ENCODE results near the gene BBS2.
A peak's percentile ranks its signal among the peaks of the same experiment; 100 is the strongest.

BBS2 gene

GRCh38 chr16:56542039-56542438 lies 22.2 kb upstream of the BBS2 start:
- no peak overlapping the region for H3K4me3 ChIP-seq (ENCODE audit: low read length)
- no peak for TF ChIP-seq ZNF274 (IDR thresholded peaks at IDR 0.05; ENCODE audit: low read depth, low read length)

GRCh38 chr16:56539656-56540055 lies 19.8 kb upstream of the BBS2 start:
- TF ChIP-seq ZNF274 (IDR thresholded peaks at IDR 0.05; ENCODE audit: low read depth, low read length) = no peak
- H3K4me3 ChIP-seq (ENCODE audit: low read length) = no peak overlapping the region

- TF ChIP-seq ZNF274 (IDR thresholded peaks at IDR 0.05; ENCODE audit: low read depth, low read length) = no peak
- H3K4me3 ChIP-seq (ENCODE audit: low read length) = no peak overlapping the region
Measured at GRCh38 chr16:56538331-56538730, 18.5 kb upstream of the BBS2 start.

- H3K4me3 ChIP-seq (ENCODE audit: low read length) = no peak overlapping the region
- no peak for TF ChIP-seq ZNF274 (IDR thresholded peaks at IDR 0.05; ENCODE audit: low read depth, low read length)
Measured at GRCh38 chr16:56534847-56535383, 15.1 kb upstream of the BBS2 start.

DNA sequence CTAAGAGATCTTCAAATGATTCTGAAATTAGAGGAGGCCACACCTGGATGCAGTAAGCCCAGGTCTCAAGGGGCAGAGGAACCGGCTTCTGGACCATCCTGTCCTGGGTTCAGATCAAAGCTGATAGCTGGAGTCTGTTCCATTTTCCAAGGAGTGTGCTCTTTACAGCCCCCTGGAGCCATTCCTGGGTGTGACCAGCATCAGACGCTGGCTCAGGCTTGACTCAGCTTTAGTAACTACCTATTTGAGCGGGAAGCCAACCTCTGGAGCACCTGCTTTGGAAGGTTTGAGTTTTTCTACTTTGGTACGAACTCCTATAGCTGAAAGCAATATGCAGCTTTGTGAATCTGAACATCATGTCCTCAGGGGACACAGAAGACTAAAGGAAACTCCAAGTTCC lies 12.9 kb upstream of the BBS2 start:
- H3K4me3 ChIP-seq (ENCODE audit: low read length) = no peak overlapping the region
- TF ChIP-seq ZNF274 (IDR thresholded peaks at IDR 0.05; ENCODE audit: low read depth, low read length) = no peak

GRCh38 chr16:56530872-56531271 lies 11.0 kb upstream of the BBS2 start:
- no peak overlapping the region for H3K4me3 ChIP-seq (ENCODE audit: low read length)

GRCh38 chr16:56525236-56525635 lies 5.4 kb upstream of the BBS2 start:
- TF ChIP-seq ZNF274 (IDR thresholded peaks at IDR 0.05; ENCODE audit: low read depth, low read length) = no peak

More at GRCh38 chr16:56530872-56531271, 11.0 kb upstream of the BBS2 start:
- TF ChIP-seq ZNF274 (IDR thresholded peaks at IDR 0.05; ENCODE audit: low read depth, low read length) = no peak

DNA sequence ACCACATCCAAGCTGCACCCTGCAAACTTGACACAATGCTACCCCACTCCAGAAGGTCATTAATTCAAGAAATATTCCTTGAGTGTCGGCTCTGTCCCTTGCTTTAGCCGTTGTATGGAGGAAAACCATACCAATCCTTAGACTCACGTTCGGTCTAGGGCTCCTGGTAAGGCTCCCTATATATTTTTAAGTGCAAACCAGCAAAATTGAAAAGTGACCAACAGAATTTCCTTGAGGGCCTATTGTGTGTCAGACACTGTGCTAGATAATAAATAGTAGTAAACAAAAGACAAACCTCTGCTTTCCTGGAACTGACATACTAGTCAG lies 390 bp upstream of the BBS2 start:
- TF ChIP-seq ZNF274 (IDR thresholded peaks at IDR 0.05; ENCODE audit: low read depth, low read length) = no peak

More at GRCh38 chr16:56525236-56525635, 5.4 kb upstream of the BBS2 start:
- no peak overlapping the region for H3K4me3 ChIP-seq (ENCODE audit: low read length)

GRCh38 chr16:56518425-56518824 lies 1.4 kb downstream of the BBS2 start:
- TF ChIP-seq ZNF274 (IDR thresholded peaks at IDR 0.05; ENCODE audit: low read depth, low read length) = no peak
- H3K4me3 ChIP-seq (ENCODE audit: low read length) = no peak overlapping the region

More for the DNA sequence above, 390 bp upstream of the BBS2 start:
- H3K4me3 ChIP-seq (ENCODE audit: low read length) = peak overlapping the region; percentile 80; the same call in 1 of the 2 replicates

DNA sequence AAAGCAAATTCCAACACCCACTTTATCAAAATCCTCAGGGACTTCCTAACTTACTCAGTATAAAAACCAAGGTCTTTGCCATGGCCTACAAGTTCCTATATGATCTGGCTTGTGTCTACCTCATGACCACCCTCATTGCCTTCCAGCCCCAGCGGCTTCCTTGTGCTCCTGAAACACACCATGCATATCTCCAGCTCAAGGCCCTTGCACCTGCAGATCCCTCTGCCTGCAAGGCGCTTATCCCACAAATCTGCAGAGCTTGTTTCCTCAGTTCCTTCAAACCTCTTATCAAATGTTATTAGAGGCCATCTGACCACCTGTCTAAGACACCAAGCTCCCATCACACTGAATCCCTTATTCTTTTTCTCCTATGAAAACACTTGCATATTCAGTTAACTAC lies 2.6 kb downstream of the BBS2 start:
- no peak for TF ChIP-seq ZNF274 (IDR thresholded peaks at IDR 0.05; ENCODE audit: low read depth, low read length)
- no peak overlapping the region for H3K4me3 ChIP-seq (ENCODE audit: low read length)

GRCh38 chr16:56515665-56516064 lies 4.2 kb downstream of the BBS2 start:
- TF ChIP-seq ZNF274 (IDR thresholded peaks at IDR 0.05; ENCODE audit: low read depth, low read length) = no peak
- H3K4me3 ChIP-seq (ENCODE audit: low read length) = no peak overlapping the region

- H3K4me3 ChIP-seq (ENCODE audit: low read length) = no peak overlapping the region
- TF ChIP-seq ZNF274 (IDR thresholded peaks at IDR 0.05; ENCODE audit: low read depth, low read length) = no peak
Measured at GRCh38 chr16:56514845-56515244, 5.0 kb downstream of the BBS2 start.

DNA sequence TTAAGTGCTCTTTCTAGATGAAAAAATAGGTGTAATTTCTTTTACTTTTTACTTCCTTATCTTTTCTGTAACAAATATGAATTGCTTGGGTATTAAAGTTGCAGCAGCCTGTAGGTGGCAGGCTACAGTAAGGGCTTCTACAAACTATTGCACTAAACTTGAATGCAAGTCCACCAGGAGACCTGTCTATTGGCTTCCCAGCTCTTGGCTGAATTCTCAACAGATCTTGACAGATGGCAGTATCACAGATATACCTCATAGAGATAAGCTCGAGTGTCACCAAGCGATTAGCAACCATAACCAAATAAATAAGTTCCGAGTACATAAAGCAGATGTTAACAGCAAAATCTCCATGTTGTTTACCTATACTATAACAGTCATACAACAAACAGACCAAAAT lies 5.9 kb downstream of the BBS2 start:
- no peak for TF ChIP-seq ZNF274 (IDR thresholded peaks at IDR 0.05; ENCODE audit: low read depth, low read length)
- H3K4me3 ChIP-seq (ENCODE audit: low read length) = no peak overlapping the region

GRCh38 chr16:56513091-56513490 lies 6.7 kb downstream of the BBS2 start:
- no peak for TF ChIP-seq ZNF274 (IDR thresholded peaks at IDR 0.05; ENCODE audit: low read depth, low read length)
- no peak overlapping the region for H3K4me3 ChIP-seq (ENCODE audit: low read length)

DNA sequence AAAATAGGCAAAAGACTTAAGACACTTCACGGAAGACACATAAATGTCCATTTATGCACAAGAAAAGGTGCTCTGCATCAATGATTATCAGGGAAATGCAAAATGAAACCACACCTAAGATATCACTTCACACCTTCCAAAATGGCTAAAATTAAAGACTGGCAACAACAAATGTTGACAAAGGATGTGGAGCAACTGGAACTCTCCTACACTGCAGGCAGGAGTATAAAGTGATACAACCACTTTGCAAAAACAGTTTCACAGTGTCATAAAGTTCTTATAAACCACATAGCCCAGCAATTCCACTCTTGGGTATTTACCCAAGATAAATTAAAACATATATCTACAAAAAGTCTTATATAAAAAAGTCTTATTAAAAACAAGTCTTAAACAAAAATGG lies 7.8 kb downstream of the BBS2 start:
- no peak for TF ChIP-seq ZNF274 (IDR thresholded peaks at IDR 0.05; ENCODE audit: low read depth, low read length)

DNA sequence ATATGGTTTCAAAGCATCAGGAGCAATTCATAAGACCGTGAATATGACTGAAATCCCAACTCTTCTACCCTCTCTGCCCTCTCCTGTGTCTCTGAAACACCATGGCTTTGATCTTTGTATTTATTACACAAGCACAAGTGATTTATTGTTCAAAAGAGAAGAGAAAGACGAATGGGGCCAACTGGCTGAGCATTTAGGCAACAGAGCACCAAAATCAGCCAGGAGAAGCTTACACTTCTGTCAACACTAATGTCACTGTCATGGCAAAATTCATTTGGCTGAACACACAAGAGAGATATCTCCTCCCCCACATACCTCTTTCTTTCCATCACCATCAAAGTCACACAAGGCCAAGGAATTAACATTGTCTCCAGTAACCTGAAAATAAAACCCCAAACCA lies 9.3 kb downstream of the BBS2 start:
- H3K4me3 ChIP-seq (ENCODE audit: low read length) = no peak overlapping the region
- no peak for TF ChIP-seq ZNF274 (IDR thresholded peaks at IDR 0.05; ENCODE audit: low read depth, low read length)

More for the DNA sequence above, 7.8 kb downstream of the BBS2 start:
- no peak overlapping the region for H3K4me3 ChIP-seq (ENCODE audit: low read length)

Data from GM08714 (cell line).